ENCODE results near the gene RGS7BP.

DNA sequence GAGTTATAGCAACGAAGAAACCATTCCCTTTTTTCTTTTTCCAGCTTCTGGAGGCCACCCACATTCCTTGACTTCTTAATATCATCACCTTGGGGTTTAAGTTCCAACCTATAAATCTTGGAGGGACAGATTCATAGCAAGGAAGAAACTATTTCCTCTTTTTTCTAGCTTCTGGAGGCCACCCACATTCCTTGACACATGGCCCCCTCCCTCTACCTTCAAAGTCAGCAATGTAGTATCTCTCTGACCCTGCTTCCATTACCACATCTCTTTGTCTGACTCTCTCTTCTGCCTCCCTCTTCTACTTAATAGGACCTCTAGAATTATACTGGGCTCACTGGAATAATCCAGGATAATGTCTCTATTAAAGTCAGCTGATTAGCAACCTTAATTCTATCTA, 149.8 kb downstream of the RGS7BP start:
- no peak for TF ChIP-seq CTCF (IDR thresholded peaks at IDR 0.05)
- TF ChIP-seq EP300 (IDR thresholded peaks at IDR 0.05) = no peak
- TF ChIP-seq POLR2A (IDR thresholded peaks at IDR 0.05) = no peak
